ENCODE data around the gene LAPTM5. TPM values are rescaled to one million over a fixed set of nuclear protein-coding genes. Genes with fewer than 3 reads are reported as not detected.
A peak's percentile ranks its signal among the peaks of the same experiment; 100 is the strongest.

LAPTM5 gene
- total and polyA plus RNA-seq, 7 donors, result 3.0 to 14.5 (median 13.1) TPM

DNA sequence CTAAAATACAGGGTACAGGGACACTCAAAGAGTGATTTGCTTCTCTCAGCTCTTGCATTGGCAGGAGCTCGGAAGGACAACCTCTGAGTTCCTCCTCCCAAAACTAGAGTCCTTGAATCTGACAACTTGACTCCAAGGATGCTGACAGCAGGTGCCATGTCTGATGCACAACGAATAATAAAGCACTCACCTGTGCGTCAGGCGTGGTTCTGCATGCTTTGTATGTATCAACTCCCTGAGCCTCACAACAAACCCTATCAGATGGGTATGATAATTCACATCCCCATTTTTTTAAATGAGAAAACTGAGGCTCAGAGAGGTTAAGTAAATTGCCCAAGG is 1.4 kb downstream of the LAPTM5 start:
- Histone ChIP-seq H3K36me3 (ENCODE audit: insufficient read depth in 1 of 2, low read depth in 1 of 2) (no peaks in the 10 kb centered on the region), H3K27ac (no peak overlapping the region), H3K4me3 (peak overlapping the region; percentile 51), H3K27me3 (ENCODE audit: insufficient read depth in 3 of 3, low read length in 2 of 3) (no peaks in the 10 kb centered on the region), H3K4me1 (peaks cover 11% of the 10 kb centered on the region), H3K9me3 (no peaks in the 10 kb centered on the region)
- no peak for DNase-seq
- no peak for ATAC-seq
- WGBS, 3 donors, result 90 to 95% (median 95%) methylated on average over 4 of the region's 4 CpGs
- TF ChIP-seq, protein P1, sequence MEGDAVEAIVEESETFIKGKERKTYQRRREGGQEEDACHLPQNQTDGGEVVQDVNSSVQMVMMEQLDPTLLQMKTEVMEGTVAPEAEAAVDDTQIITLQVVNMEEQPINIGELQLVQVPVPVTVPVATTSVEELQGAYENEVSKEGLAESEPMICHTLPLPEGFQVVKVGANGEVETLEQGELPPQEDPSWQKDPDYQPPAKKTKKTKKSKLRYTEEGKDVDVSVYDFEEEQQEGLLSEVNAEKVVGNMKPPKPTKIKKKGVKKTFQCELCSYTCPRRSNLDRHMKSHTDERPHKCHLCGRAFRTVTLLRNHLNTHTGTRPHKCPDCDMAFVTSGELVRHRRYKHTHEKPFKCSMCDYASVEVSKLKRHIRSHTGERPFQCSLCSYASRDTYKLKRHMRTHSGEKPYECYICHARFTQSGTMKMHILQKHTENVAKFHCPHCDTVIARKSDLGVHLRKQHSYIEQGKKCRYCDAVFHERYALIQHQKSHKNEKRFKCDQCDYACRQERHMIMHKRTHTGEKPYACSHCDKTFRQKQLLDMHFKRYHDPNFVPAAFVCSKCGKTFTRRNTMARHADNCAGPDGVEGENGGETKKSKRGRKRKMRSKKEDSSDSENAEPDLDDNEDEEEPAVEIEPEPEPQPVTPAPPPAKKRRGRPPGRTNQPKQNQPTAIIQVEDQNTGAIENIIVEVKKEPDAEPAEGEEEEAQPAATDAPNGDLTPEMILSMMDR (IDR thresholded peaks at IDR 0.05), result no peak
- intact Hi-C loops (cut with DNase I), result no loop called here

DNA sequence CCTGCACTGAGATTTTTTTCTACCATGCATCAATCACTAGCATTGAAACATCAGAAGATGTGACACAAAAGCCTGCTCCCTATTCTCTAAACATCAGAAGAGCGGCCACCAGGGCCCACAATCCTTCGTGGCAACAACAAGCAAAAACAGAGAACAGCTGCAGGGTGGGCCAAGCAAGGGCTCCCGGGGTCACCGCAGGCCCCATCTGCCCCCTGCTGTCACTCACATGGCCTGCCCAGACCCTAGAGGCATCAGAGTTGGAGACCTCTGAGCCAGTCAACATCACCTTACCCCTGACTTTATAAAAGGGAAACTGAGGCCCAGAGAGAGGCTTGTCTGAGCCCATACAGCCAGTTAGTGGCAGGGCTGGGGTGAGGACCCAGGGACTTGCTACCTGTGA is 1.8 kb downstream of the LAPTM5 start:
- ATAC-seq (no peak), DNase-seq (no peak)
- H3K36me3 ChIP-seq (ENCODE audit: insufficient read depth in 1 of 2, low read depth in 1 of 2), result no peaks in the 10 kb centered on the region
- peaks cover 11% of the 10 kb centered on the region for H3K4me1 ChIP-seq
- TF ChIP-seq, protein P1 (IDR thresholded peaks at IDR 0.05), result no peak
- no peaks in the 10 kb centered on the region for H3K9me3 ChIP-seq
- intact Hi-C loops (cut with DNase I), result no loop called here
- WGBS, 3 donors, result 61 to 72% (median 62%) methylated on average over 4 of the region's 4 CpGs
- H3K27ac ChIP-seq, result no peak overlapping the region
- H3K4me3 ChIP-seq, result peak overlapping the region; percentile 2
- no peaks in the 10 kb centered on the region for H3K27me3 ChIP-seq (ENCODE audit: insufficient read depth in 3 of 3, low read length in 2 of 3)

DNA sequence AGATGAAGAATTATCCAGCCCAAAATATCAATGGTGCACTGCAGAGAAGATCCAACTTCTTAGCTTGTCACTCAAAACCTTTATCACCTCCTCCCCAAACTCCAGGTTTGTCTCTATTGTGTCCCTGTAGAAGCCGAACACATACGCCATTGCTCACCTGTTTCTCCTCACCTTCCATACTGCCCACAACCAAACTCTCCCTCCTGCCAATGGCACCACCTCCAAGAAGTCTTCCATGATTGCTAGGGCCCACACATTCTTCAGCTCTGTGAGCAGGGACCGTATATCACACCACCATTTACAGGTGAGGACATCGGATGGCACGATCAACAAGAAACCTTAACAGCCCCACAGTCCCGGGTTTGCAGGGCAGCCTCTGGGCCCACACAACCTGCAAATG is 2.2 kb downstream of the LAPTM5 start:
- intact Hi-C loops (cut with DNase I), result no loop called here
- 86 to 90% (median 88%) methylated on average over 6 of the region's 6 CpGs for WGBS, 3 donors
- Histone ChIP-seq H3K4me3 (no peak overlapping the region), H3K27ac (no peak overlapping the region), H3K27me3 (ENCODE audit: insufficient read depth in 3 of 3, low read length in 2 of 3) (peaks cover 0 to 2% (median 0%) of the 10 kb centered on the region in 3 donors), H3K9me3 (no peaks in the 10 kb centered on the region), H3K36me3 (ENCODE audit: insufficient read depth in 1 of 2, low read depth in 1 of 2) (no peaks in the 10 kb centered on the region), H3K4me1 (peaks cover 11% of the 10 kb centered on the region)
- TF ChIP-seq, protein P1 (IDR thresholded peaks at IDR 0.05), result no peak
- no peak for ATAC-seq
- no peak for DNase-seq

DNA sequence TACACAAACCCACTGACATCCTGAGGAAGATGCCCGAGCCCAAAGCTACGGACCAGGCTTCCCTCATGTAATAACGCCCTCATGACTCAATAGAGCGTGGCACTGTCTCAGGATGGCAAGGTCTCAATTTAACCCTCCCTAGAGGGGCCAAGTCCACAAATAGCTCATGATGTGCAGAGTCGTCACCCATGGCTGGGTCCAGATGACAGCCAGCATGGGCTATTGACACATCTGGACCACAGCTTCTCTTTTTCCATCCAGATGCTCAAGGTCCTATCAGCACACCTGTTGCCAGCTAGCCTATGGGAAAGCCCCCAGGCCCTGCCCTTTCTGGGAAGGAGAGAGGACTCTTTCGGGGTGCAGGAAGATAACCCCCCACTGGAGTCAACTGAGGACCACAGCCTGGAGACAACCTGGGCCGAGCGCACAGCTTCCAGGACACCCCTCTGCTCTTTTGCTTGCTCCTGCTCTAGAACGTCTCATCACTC is 2.8 kb downstream of the LAPTM5 start:
- 61 to 68% (median 65%) methylated on average over 9 of the region's 9 CpGs for WGBS, 3 donors
- Histone ChIP-seq H3K27ac (no peak overlapping the region), H3K4me3 (no peak overlapping the region), H3K36me3 (ENCODE audit: insufficient read depth in 1 of 2, low read depth in 1 of 2) (no peaks in the 10 kb centered on the region), H3K4me1 (peaks cover 11% of the 10 kb centered on the region), H3K9me3 (no peaks in the 10 kb centered on the region), H3K27me3 (ENCODE audit: insufficient read depth in 3 of 3, low read length in 2 of 3) (peaks cover 0 to 2% (median 0%) of the 10 kb centered on the region in 3 donors)
- DNase-seq (no peak), ATAC-seq (peak; percentile 65 to 83 (median 72))
- TF ChIP-seq, protein P1 (IDR thresholded peaks at IDR 0.05), result no peak
- intact Hi-C loops (cut with DNase I), result no loop called here

DNA sequence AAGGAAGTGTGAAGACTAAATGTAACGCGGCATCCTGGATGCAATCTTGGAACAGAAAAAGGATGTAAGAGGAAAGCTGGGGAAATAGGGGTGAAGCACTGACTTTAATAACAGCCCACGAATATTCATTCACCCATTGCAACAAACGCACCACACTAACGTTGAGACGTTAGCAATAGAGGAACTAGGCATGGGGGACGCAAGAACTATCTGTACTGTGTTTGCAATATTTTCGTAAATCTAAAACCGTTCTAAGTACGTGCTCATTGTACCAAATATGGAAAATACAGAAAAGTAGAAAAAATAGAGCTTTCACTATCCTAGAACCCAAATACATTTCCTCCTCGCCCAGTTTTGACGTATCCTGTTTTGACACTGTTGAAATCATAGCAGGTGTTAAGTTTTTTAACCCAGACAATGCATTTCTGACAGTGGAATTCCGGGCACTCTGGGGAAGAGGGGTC is 3.9 kb downstream of the LAPTM5 start:
- peaks cover 11% of the 10 kb centered on the region for H3K4me1 ChIP-seq
- H3K4me3 ChIP-seq, result no peak overlapping the region
- ATAC-seq, result no peak

More for the DNA sequence above, 3.9 kb downstream of the LAPTM5 start:
- peaks cover 0 to 2% (median 0%) of the 10 kb centered on the region in 3 donors for H3K27me3 ChIP-seq (ENCODE audit: insufficient read depth in 3 of 3, low read length in 2 of 3)
- TF ChIP-seq, protein P1 (IDR thresholded peaks at IDR 0.05), result no peak
- no peak for DNase-seq
- 72 to 78% (median 73%) methylated on average over 13 of the region's 13 CpGs for WGBS, 3 donors
- intact Hi-C loops (cut with DNase I), result no loop called here
- no peak overlapping the region for H3K27ac ChIP-seq
- no peaks in the 10 kb centered on the region for H3K36me3 ChIP-seq (ENCODE audit: insufficient read depth in 1 of 2, low read depth in 1 of 2)
- H3K9me3 ChIP-seq, result no peaks in the 10 kb centered on the region

Data from psoas muscle (tissue), 8 donors.